ENCODE measurements around the gene FBXW9. TPM values are rescaled to one million over a fixed set of nuclear protein-coding genes. Genes with fewer than 3 reads are reported as not detected.
A peak's percentile ranks its signal among the peaks of the same experiment; 100 is the strongest.
"Not testable (repeated sequence)": the region's sequence is repeated elsewhere in the genome, so short reads cannot be mapped to it uniquely, and the experiment has no call there.

FBXW9 gene
- total RNA-seq, 2 experiments from 2014 or later: 6.0 to 6.1 TPM

GRCh38 chr19:12713304-12713703 is 16.9 kb upstream of the FBXW9 start:
- H3K9me3 Mint-ChIP-seq (ENCODE audit: insufficient read depth); H3K4me3 Mint-ChIP-seq; H3K27me3 Mint-ChIP-seq (ENCODE audit: low read depth); H3K4me1 Mint-ChIP-seq (ENCODE audit: low read depth); H3K27ac Mint-ChIP-seq; ATAC-seq; DNase-seq; POLR2A ChIA-PET: not testable (repeated sequence)
- peaks cover 50% of the 10 kb centered on the region for H3K36me3 Mint-ChIP-seq (ENCODE audit: low read depth)
- CTCF ChIA-PET: interaction anchor here (6.6 kb wide), 1 partner anchor 46 kb away, joined by 81 read pairs; no protein-coding TSS in a partner anchor

DNA sequence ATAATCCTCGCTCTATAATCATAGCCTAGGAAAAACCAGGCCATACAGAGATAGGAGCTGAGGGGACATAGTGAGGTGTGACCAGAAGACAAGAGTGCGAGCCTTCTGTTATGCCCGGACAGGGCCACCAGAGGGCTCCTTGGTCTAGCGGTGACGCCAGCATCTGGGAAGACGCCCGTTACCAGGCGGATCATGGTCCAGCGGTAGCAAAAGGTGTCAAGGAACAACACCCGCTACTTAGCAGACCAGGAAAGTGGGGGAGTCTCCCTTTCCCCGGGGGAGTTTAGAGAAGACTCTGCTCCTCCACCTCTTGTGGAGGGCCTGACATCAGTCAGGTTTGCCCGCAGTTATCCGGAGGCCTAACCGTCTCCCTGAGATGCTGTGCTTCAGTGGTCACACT is 15.6 kb upstream of the FBXW9 start:
- H3K36me3 Mint-ChIP-seq (ENCODE audit: low read depth): peaks cover 53% of the 10 kb centered on the region
- ATAC-seq; H3K4me3 Mint-ChIP-seq; H3K9me3 Mint-ChIP-seq (ENCODE audit: insufficient read depth); DNase-seq; H3K27ac Mint-ChIP-seq; H3K4me1 Mint-ChIP-seq (ENCODE audit: low read depth); H3K27me3 Mint-ChIP-seq (ENCODE audit: low read depth); POLR2A ChIA-PET: not testable (repeated sequence)
- CTCF ChIA-PET: interaction anchor here (6.6 kb wide), 1 partner anchor 48 kb away, joined by 81 read pairs; no protein-coding TSS in a partner anchor

DNA sequence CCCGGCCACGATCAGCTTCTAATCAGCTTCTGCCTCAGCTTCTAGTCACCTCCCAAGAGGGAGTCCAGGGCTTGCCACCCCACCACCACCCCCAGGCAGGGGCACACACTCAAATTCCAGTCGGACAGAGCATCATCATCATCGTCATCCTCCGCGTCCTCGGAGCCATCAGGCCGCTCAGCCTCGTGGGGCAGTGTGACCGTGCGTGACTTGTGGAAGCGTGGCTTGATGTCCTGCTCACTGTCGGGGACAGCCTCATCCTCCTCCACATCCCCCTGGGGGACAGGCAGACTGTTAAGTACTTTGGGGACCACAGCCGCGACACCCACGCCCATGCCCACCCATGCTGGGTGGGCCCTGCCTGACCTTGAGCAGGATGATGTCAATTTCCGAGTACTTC is 14.8 kb upstream of the FBXW9 start:
- ChIA-PET POLR2A (interaction anchor here (0.6 kb wide), 1 partner anchor 24 kb away, joined by 3 read pairs; no protein-coding TSS in a partner anchor), CTCF (interaction anchor here (0.6 to 1.9 kb wide), 2 partner anchors 47 to 1957 kb away, joined by 3 to 5 read pairs; no protein-coding TSS in a partner anchor)
- Mint-ChIP-seq H3K4me3 (no peak overlapping the region), H3K27me3 (ENCODE audit: low read depth) (no peaks in the 10 kb centered on the region), H3K4me1 (ENCODE audit: low read depth) (no peaks in the 10 kb centered on the region), H3K36me3 (ENCODE audit: low read depth) (peaks cover 55% of the 10 kb centered on the region), H3K27ac (no peak overlapping the region), H3K9me3 (ENCODE audit: insufficient read depth) (no peaks in the 10 kb centered on the region)
- ATAC-seq: no peak
- no peak for DNase-seq

DNA sequence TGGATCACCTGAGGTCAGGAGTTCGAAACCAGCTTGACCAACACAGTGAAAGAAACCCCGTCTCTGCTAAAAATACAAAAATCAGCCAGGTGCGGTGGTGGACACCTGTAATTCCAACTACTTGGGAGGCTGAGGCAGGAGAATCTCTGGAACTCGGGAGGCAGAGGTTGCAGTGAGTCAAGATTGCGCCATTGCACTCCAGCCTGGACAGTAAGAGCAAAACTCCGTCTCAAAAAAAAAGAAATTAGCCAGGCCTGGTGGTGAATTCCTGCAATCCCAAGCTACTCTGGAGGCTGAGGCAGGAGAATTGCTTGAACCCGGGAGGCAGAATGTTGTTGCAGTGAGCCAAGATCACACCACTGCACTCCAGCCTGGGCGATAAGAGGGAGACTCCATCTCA is 12.2 kb upstream of the FBXW9 start:
- Mint-ChIP-seq H3K4me3 (no peak overlapping the region), H3K27ac (no peak overlapping the region), H3K27me3 (ENCODE audit: low read depth) (no peaks in the 10 kb centered on the region), H3K9me3 (ENCODE audit: insufficient read depth) (no peaks in the 10 kb centered on the region), H3K36me3 (ENCODE audit: low read depth) (peaks cover 56% of the 10 kb centered on the region), H3K4me1 (ENCODE audit: low read depth) (no peaks in the 10 kb centered on the region)
- ATAC-seq (no peak), DNase-seq (no peak)
- ChIA-PET CTCF (interaction anchor here (1.2 to 2.3 kb wide), 5 partner anchors 9 to 139 kb away, joined by 3 to 5 read pairs (median 3); no protein-coding TSS in a partner anchor), POLR2A (interaction anchor here (0.6 kb wide), 1 partner anchor 14 kb away, joined by 3 read pairs; no protein-coding TSS in a partner anchor)

GRCh38 chr19:12706332-12706718 is 9.9 kb upstream of the FBXW9 start:
- Mint-ChIP-seq H3K4me3 (no peak overlapping the region), H3K27me3 (ENCODE audit: low read depth) (no peaks in the 10 kb centered on the region), H3K27ac (no peak overlapping the region), H3K36me3 (ENCODE audit: low read depth) (peaks cover 60% of the 10 kb centered on the region), H3K9me3 (ENCODE audit: insufficient read depth) (no peaks in the 10 kb centered on the region), H3K4me1 (ENCODE audit: low read depth) (no peaks in the 10 kb centered on the region)
- DNase-seq (no peak), ATAC-seq (no peak)
- ChIA-PET POLR2A (no interaction called here), CTCF (no interaction called here)

- no peak for ATAC-seq
- Mint-ChIP-seq H3K27ac (no peak overlapping the region), H3K36me3 (ENCODE audit: low read depth) (peaks cover 61% of the 10 kb centered on the region), H3K4me1 (ENCODE audit: low read depth) (no peaks in the 10 kb centered on the region), H3K9me3 (ENCODE audit: insufficient read depth) (no peaks in the 10 kb centered on the region), H3K4me3 (no peak overlapping the region), H3K27me3 (ENCODE audit: low read depth) (no peaks in the 10 kb centered on the region)
- POLR2A ChIA-PET: no interaction called here
- no peak for DNase-seq
- CTCF ChIA-PET: no interaction called here
Measured at GRCh38 chr19:12705654-12706331, 9.4 kb upstream of the FBXW9 start.

DNA sequence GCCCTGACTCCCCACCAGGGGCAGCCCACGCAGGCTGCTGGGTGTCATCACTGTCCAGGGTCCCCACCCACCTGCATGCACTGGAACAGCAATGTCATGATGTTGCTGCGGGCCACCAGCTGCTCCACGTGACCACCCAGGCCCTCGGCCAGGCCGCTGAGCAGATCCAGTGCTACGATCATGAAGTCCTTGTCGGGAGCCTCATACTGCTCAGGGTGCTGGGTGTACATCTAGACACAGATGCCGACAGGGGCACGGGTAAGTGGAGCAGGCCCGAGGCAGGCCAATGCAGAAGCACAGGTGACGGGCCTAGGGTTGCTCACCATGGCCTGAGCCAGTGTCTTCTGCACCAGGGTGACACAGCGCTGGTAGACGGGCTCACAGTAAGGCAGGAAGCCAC is 8.7 kb upstream of the FBXW9 start:
- CTCF ChIA-PET: no interaction called here
- no peaks in the 10 kb centered on the region for H3K4me1 Mint-ChIP-seq (ENCODE audit: low read depth)
- H3K36me3 Mint-ChIP-seq (ENCODE audit: low read depth): peaks cover 58% of the 10 kb centered on the region
- POLR2A ChIA-PET: no interaction called here
- no peaks in the 10 kb centered on the region for H3K9me3 Mint-ChIP-seq (ENCODE audit: insufficient read depth)
- H3K4me3 Mint-ChIP-seq: no peak overlapping the region
- ATAC-seq: no peak
- no peak overlapping the region for H3K27ac Mint-ChIP-seq
- DNase-seq: no peak
- H3K27me3 Mint-ChIP-seq (ENCODE audit: low read depth): no peaks in the 10 kb centered on the region

- CTCF ChIA-PET: no interaction called here
- no peaks in the 10 kb centered on the region for H3K27me3 Mint-ChIP-seq (ENCODE audit: low read depth)
- H3K9me3 Mint-ChIP-seq (ENCODE audit: insufficient read depth): no peaks in the 10 kb centered on the region
- peak; percentile 49 for DNase-seq
- peaks cover 58% of the 10 kb centered on the region for H3K36me3 Mint-ChIP-seq (ENCODE audit: low read depth)
- peaks cover 2% of the 10 kb centered on the region for H3K4me1 Mint-ChIP-seq (ENCODE audit: low read depth)
- H3K27ac Mint-ChIP-seq: no peak overlapping the region
- no peak overlapping the region for H3K4me3 Mint-ChIP-seq
- ATAC-seq: peak; percentile 54
- POLR2A ChIA-PET: no interaction called here
Measured at GRCh38 chr19:12703046-12703445, 6.6 kb upstream of the FBXW9 start.

- no peaks in the 10 kb centered on the region for H3K27me3 Mint-ChIP-seq (ENCODE audit: low read depth)
- POLR2A ChIA-PET: no interaction called here
Measured at GRCh38 chr19:12701596-12702282, 5.3 kb upstream of the FBXW9 start.

DNA sequence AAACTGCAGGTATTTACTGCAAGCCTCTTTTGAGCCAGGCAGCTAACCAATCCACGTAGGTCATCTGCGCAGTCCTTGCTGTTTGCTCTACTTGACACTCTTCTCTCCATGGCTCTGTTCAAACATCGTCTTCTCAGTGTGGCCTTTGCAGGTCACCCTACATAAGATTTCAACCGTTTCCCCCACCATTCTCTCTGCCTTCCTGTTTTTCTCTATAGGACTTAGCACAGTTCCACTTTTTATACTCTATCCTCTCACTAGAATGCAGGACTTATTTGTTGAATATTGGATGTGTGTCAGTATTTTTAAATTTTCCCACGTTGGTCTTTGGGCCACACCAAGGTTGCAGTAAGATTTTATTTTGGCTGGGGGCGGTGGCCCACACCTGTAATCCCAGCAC is 1.7 kb upstream of the FBXW9 start:
- ATAC-seq (no peak), DNase-seq (no peak)
- peaks cover 26% of the 10 kb centered on the region for H3K4me1 Mint-ChIP-seq (ENCODE audit: low read depth)
- peak overlapping the region; percentile 80 for H3K27ac Mint-ChIP-seq
- no peaks in the 10 kb centered on the region for H3K27me3 Mint-ChIP-seq (ENCODE audit: low read depth)
- no peak overlapping the region for H3K4me3 Mint-ChIP-seq
- CTCF ChIA-PET: interaction anchor here (1.4 kb wide), 1 partner anchor 25 kb away, joined by 3 read pairs; the partner anchor contains the start of gene TNPO2
- POLR2A ChIA-PET: no interaction called here
- peaks cover 31% of the 10 kb centered on the region for H3K36me3 Mint-ChIP-seq (ENCODE audit: low read depth)
- H3K9me3 Mint-ChIP-seq (ENCODE audit: insufficient read depth): no peaks in the 10 kb centered on the region

More at GRCh38 chr19:12701596-12702282, 5.3 kb upstream of the FBXW9 start:
- Mint-ChIP-seq H3K36me3 (ENCODE audit: low read depth) (peaks cover 54% of the 10 kb centered on the region), H3K4me3 (no peak overlapping the region), H3K27ac (no peak overlapping the region), H3K9me3 (ENCODE audit: insufficient read depth) (no peaks in the 10 kb centered on the region), H3K4me1 (ENCODE audit: low read depth) (peaks cover 4% of the 10 kb centered on the region)
- DNase-seq (no peak), ATAC-seq (no peak)
- CTCF ChIA-PET: no interaction called here

- H3K4me1 Mint-ChIP-seq (ENCODE audit: low read depth): peaks cover 26% of the 10 kb centered on the region
- ChIA-PET POLR2A (interaction anchor here (1.5 to 2.6 kb wide), 3 partner anchors 11 to 24 kb away, joined by 5 to 8 read pairs (median 5); no protein-coding TSS in a partner anchor), CTCF (interaction anchor here (1.0 to 2.4 kb wide), 4 partner anchors 25 to 151 kb away, joined by 3 to 13 read pairs (median 6); partner anchors contain the start of gene TRIR)
- DNase-seq; H3K9me3 Mint-ChIP-seq (ENCODE audit: insufficient read depth); H3K27me3 Mint-ChIP-seq (ENCODE audit: low read depth); ATAC-seq: not testable (repeated sequence)
- peak overlapping the region; percentile 45 for H3K4me3 Mint-ChIP-seq
- peaks cover 26% of the 10 kb centered on the region for H3K36me3 Mint-ChIP-seq (ENCODE audit: low read depth)
- H3K27ac Mint-ChIP-seq: peak overlapping the region; percentile 67
Measured at GRCh38 chr19:12697425-12697824, 994 bp upstream of the FBXW9 start.

GRCh38 chr19:12695997-12696365 is 450 bp downstream of the FBXW9 start:
- ATAC-seq: peak; percentile 29
- ChIA-PET POLR2A (interaction anchor here (0.6 to 2.6 kb wide), 10 partner anchors 10 to 107 kb away, joined by 3 to 18 read pairs (median 5); partner anchors contain the start of genes DHPS and TRIR), CTCF (interaction anchor here (1.1 to 2.4 kb wide), 5 partner anchors 19 to 100 kb away, joined by 3 to 13 read pairs (median 4); partner anchors contain the start of gene TRIR)
- Mint-ChIP-seq H3K36me3 (ENCODE audit: low read depth) (peaks cover 19% of the 10 kb centered on the region), H3K9me3 (ENCODE audit: insufficient read depth) (no peaks in the 10 kb centered on the region), H3K4me1 (ENCODE audit: low read depth) (peaks cover 26% of the 10 kb centered on the region), H3K4me3 (peak overlapping the region; percentile 89), H3K27me3 (ENCODE audit: low read depth) (no peaks in the 10 kb centered on the region), H3K27ac (peak overlapping the region; percentile 98)
- no peak for DNase-seq

Data from activated CD8-positive, alpha-beta T cell treated with anti-CD3 and anti-CD28 coated beads, Interleukin-2, amount 10 ng/mL, durations not matched to agents 7 days and 5 days (primary cell).